GM12892 (cell line): ENCODE data around the gene EDRF1.

ENCODE experiments used
- DNase-seq: peaks from one replicate; pipeline ENCODE4 v3.0.0; 2011; ENCODE audit not compliant: insufficient read length
- FAIRE-seq: peaks from 2 replicates; lab custom pipeline; 2011; peaks lifted over from hg19 to GRCh38; lab: Jason Lieb, UNC
- POLR2A ChIP-seq: IDR thresholded peaks from 2 replicates; pipeline ENCODE4 v1.6.1; 2011; ENCODE audit warnings: low read depth, low read length, control low read depth
- POLR2AphosphoS5 ChIP-seq: IDR thresholded peaks from 2 replicates; pipeline ENCODE4 v1.6.1; 2011; ENCODE audit warnings: low read depth, low read length, control low read depth
- TAF1 ChIP-seq: IDR thresholded peaks from 2 replicates; pipeline ENCODE4 v1.6.1; 2011; ENCODE audit warnings: low read depth, mild to moderate bottlenecking, control low read depth, low read length, borderline replicate concordance

EDRF1 gene

DNA sequence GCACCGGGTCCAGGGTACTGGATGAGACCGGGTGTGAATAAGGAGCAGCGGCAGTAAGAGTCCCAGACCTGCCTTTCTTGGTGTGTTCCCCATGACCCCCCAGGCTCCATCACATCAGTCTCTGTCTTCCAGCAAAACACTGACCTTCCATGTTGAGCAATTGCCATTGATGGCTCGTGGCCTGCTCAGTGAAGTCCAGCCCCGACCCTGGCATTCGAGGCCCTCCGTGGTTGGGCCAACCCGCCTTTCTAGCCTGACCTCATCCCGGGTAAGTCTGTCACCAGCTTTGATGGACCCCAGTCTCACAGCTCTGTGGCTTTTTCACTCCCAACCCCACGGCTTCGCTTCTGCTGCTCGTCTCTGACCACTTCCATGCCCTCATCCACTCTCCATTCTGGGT lies 49.7 kb downstream of the EDRF1 start:
- no peak for TF ChIP-seq POLR2A
- FAIRE-seq (no peak), DNase-seq (no peak)

DNA sequence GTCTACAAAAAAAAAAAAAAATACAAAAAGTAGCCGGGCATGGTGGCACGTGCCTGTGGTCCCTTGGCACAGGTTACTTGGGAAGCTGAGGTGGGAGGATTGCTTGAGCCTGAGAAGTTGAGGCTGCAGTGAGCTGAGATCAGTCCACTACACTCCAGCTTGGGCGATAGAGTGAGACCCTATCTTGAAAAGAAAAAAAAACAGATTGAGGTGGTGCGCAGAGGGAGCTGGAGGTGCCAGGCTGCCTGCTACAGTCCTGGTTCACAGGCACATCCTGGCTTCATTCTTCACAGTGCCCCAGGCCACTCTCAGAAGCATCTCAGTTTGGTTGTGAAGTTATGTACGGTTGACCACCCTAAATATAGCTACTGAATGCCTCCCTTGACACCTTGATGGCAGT lies 51.3 kb downstream of the EDRF1 start:
- FAIRE-seq (no peak), DNase-seq (no peak)
- TF ChIP-seq POLR2A (no peak), POLR2AphosphoS5 (no peak), TAF1 (no peak)

DNA sequence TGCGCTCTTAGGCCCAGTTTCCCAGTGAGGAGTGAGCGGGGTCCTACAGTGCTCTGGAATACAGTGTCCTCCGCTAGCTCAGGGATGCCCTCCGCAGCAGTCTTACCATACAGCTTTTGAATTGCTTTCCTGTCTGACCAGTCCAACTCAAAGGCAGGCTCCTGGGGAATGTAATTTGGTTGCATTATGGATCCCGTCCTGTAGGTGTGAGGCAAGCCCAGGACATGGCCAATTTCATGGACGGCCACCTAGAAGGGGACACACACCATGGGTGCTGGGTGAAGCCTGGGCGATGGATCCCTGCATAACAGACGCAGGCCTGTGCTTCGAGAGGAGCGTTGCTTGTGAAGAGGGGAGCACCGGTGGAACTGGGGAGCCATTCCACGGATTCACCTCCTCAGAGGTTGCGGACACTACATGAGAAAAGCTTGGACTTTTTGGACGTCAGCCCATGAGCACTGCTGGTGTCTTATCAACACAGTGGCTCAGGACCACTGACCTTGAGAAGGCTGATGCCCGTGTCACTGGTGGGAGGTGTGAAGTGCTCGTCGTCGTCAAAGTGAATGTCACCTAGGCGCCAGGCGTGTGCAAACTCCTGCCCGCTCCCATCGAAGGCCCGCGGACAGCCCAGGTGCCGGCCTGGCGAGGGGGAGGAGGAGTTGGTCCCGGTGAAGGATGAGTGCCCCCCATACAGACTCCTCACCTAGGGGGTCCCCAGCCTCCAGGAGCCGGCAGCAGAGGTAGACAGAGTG lies 52.8 kb downstream of the EDRF1 start:
- TF ChIP-seq TAF1, result no peak
- no peak for TF ChIP-seq POLR2AphosphoS5
- no peak for TF ChIP-seq POLR2A

DNA sequence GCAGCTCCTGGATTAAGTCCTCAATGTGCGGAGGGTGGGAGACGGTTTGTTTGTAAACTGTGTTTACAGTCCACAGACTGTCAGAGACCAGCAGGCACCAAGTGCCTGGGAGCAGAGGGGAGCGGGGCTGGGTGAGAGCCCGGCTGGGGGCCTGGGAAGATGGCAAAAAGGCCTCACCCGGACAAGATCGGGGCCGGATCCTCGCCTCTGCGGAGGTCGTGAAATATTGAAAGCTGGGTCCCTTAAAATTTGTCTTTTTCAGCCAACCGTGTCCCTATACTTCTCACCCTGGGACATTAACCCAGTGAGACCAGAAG lies 53.3 kb downstream of the EDRF1 start:
- TF ChIP-seq POLR2AphosphoS5, result no peak
- TF ChIP-seq TAF1, result no peak
- TF ChIP-seq POLR2A, result no peak
- DNase-seq (no peak), FAIRE-seq (no peak)

More for the DNA sequence above, 52.8 kb downstream of the EDRF1 start:
- DNase-seq, result no peak
- no peak for FAIRE-seq

DNA sequence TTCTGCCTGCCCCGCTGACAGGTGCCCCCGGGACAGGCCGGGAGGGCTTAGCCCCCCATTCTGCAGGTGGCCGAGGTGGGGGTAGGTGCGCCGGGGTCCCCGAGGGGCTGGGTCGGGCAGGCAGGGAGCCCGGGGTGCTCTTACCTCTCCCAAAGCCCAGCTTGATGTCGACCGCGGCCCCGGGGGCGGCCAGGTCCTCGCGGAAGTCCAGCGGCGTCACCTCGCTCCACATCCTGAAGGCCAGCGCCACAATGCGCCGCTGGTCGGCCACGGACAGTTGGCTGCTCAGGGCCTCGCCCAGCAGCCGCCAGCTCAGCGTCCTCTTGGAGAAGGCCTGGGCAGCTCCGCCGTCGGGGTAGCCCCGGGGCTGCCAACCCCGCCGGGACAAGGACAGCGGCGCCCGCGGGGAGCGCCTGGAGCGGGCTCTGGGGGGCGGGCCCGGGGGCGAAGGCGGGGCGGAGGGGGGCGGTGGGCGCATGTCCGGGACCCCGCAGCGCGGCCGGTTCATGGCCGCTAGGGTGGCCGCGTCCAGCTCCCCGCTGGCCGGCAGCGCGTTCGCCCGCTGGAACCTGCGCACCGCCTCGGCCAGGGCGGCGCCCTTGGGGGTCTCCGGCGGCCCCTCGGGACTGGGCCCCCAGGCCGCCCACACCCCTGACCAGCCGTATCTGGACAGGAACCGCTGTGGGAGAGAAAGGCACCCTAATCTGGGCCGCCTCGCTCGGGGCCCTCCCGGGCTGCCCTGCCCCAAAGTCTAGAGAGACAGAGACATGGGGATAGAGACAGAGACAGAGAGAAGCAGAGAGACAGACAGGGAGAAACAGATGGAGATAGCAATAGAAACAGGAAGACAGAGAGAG lies 54.4 kb downstream of the EDRF1 start:
- TF ChIP-seq POLR2AphosphoS5, result no peak
- TF ChIP-seq TAF1, result no peak
- TF ChIP-seq POLR2A, result no peak
- no peak for FAIRE-seq
- no peak for DNase-seq

DNA sequence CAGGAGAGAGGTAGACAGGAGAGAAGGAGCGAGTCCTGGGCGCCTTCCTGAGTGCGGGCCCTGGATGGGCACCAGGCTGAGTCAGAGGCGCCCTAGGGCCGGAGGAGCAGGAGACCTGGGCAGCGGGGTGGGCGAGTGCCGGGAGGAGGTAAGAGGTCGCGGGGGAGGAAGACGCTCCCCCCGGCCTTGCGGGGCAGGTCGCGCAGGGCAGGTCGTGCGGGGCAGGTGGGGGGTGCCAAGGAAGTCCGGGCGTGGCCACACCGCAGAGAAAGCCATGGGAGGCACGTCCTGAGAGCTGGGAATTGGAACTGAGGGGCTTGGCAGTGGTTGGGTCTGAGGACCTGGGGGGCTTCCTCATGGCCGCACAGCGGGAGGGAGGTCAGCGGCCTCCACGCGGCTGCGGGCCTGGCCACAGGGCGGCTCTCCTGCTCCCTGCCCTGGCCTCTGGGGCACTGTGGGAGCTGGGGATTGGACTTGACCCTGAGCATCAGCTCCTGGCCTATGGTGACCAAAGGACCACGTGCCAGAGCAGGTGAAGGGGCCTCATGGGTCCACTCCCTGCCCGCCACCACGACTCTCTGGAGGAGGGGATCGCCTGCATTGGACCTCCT lies 55.2 kb downstream of the EDRF1 start:
- TF ChIP-seq POLR2AphosphoS5 (no peak), TAF1 (no peak), POLR2A (no peak)
- FAIRE-seq (no peak), DNase-seq (no peak)

DNA sequence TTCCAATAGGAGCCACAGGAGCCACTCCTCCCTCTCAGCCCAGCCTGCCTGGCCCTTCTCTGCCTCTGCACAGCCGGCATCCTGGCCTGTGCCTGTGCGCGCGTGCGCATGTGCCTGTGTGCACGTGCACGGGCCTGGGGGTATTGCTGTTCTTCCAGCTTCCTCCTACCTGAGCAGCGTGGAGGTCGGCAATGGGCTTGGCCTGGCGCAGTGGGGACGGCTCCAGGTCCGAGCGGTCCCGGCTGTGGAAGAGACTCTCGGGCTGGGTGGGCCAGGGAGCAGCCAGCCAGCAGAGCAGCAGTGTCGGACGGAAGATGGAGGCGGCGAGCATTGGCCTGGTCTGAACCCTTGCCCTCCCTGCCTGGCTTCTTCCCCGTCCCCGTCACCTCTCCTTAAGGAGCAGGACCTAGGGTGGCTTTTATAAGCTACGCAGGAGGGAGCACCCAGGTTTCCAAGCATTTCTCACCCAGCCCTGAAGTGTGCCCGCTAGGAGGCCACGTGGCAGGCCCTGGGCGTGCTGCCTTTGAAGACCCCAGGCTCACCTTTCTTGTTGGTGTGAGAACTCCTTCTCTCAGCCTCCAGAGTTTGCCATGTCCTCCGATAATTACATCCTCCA lies 56.1 kb downstream of the EDRF1 start, which contains the start of gene MMP21:
TSS of gene MMP21 (minus strand) at position 331 of the 616 bp plus-strand sequence. CDS start at position 331, 0 bp downstream.
- TF ChIP-seq POLR2A (no peak), POLR2AphosphoS5 (no peak), TAF1 (no peak)
- DNase-seq (no peak), FAIRE-seq (no peak)

DNA sequence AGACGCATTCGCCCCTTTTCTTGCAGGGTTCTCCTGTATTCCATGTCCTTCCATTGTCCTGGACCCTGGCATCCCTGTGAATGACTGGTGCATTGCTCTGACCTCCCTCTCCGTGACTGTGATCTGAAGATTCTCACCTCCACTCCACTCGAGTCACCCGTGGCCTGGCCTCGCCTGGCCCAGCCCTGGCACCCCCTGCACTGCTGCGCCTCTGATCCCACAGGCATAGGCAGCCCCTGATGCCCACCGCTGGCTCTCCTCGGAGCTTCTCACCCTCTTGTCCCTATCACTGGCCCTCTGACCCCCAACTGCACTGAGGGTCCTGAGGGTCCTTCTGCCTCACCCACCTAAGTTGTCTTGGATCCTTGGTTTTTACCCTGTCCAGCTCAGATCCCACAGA lies 58.3 kb downstream of the EDRF1 start:
- TF ChIP-seq POLR2A, result no peak
- TF ChIP-seq POLR2AphosphoS5, result no peak
- TF ChIP-seq TAF1, result no peak
- no peak for DNase-seq
- no peak for FAIRE-seq

DNA sequence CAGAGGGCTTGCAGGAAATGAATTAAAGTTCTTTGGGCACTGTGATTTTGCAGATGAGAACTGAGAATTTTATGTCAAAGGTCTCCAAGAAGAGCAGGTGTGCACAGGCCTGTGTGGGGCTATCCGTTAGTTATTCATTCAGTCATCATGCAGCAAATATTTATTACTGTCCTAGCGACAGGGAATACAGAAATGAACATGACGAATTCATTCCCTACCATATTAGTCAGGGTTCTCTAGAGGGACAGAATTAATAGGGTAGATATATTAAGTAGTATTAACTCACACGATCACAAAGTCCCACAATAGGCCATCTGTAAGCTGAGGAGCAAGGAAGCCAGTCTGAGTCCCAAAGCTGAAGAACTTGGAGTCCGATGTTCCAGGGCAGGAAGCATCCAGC lies 59.0 kb downstream of the EDRF1 start:
- no peak for DNase-seq
- TF ChIP-seq POLR2A (no peak), POLR2AphosphoS5 (no peak), TAF1 (no peak)
- FAIRE-seq, result no peak

DNA sequence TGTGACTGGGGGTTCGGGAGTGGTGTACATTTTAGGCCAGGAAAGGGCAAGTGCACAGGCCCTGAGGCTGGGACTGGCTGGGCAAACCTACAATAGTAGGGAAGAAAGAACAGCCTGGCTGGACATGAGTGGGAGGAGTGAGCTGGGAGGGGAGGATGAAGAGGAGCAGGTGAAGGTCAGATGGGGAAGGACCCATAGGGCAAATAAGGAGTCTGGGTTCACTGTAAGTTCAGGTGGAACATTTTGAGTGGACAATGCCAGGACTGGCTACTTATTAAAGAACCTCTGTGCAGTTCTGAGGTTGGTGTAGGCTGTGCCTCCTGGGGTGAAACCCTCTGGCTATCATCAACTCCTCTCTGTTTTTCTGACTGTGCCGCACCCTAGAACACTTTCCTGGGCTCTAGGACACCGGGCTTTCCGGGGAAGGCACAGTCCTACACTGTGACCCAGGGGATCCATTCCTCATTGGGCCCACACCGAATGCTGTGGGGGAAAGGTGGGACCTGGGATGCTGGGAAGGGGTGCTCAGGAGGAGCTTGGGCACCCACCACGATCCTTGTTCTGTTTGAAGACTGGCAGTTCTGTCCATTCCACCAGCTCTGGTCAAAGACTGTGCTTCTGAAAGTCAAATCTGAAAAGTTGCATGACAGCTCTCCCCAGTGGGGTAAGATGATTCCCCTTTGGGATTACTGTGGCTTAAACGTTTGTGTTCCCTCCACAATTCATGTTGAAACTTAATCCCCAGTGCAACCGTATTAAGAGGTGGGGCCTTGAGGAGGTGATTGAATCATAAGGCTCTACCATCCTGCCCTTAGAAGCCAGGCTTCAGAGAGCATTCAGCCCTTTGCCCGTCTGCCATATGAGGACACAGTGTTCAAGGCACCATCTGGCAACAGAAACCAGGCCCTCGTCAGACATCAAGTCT lies 60.2 kb downstream of the EDRF1 start:
- TF ChIP-seq TAF1 (no peak), POLR2AphosphoS5 (no peak), POLR2A (no peak)
- DNase-seq, result no peak
- no peak for FAIRE-seq
